ENCODE measurements around the gene CXCR4.
A peak's percentile ranks its signal among the peaks of the same experiment; 100 is the strongest.

CXCR4 gene

DNA sequence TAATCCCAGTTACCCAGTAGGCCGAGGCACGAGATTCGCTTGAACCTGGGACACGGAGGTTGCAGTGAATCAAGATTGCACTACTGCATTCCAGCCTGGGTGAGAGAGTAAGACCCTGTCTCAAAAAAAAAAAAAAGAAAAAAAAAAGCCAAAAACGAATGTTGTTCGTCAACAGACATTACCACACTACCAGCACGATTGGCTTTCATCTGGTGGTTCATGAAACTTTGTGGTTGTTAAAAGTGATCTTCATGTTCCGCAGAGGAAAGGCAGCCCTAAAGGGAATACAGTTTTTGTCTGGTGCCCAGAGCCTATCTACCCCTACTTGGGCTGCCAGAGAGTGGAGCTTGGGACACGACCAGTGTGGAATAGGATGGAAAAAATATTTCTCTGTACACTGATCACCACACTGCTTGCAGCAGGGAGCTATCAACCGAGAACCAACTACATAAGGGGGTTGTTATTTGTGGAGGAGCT is 13.6 kb upstream of the CXCR4 start:
- DNase-seq = no peak

GRCh38 chr2:136130511-136130910 is 12.6 kb upstream of the CXCR4 start:
- no peak for DNase-seq

- DNase-seq = no peak
Measured at GRCh38 chr2:136130045-136130444, 12.1 kb upstream of the CXCR4 start.

DNA sequence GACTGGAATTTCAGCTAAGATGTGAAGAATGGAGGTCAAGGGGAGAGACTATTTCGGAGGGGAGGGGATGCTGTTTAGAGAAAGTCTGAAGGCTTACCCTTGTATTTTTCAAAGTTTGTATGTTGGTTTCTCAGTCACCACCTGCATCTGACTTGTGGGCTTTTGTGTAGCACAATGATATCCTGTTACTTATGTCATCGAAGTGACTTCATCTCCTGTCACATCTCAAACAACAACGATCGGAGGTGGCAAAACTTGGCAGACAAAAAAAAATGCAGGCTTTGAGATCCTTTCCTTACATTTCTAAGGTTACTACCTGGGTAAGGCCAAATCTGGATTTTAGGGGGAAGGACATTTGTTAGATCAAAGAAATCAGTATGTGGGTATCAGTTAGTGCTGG is 11.7 kb upstream of the CXCR4 start:
- no peak for DNase-seq

DNA sequence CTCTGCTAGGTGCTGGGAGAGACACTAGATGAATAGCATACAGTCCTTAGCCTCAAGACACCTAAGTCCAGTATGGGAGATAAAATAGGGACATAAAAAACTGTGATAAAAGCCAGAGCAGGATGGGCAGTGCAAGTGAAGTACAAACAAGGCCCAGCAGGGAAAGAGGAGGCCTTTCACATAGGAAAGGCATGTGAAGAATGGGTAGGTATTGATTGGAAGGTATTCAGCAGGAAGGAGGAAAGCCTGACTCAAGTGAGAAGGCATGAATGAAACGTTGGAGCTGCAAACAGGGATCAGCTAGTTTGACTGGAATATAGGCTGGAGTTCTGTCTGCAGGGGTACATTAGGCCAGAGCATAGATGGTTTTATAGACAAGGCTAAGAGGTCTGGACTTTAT is 11.0 kb upstream of the CXCR4 start:
- no peak for DNase-seq

DNA sequence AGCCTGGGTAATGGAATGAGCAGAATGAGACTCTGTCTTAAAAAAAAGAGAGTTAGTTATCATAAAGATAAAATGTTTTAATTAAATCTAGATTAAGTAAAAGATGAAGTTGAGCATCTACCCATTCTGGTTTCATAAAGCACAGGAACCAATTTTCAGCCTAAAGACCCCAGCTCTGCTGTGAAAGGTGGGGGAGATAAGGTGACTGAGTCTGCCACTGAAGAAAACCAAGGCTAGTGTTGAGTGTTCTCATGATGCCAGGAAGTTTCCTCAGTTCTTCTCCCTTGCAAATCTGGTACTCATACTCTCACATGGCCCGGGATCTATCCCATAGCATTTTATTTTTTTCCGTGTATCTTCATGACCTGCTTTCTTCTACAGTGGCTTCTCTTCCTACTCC is 10.4 kb upstream of the CXCR4 start:
- DNase-seq = no peak

DNA sequence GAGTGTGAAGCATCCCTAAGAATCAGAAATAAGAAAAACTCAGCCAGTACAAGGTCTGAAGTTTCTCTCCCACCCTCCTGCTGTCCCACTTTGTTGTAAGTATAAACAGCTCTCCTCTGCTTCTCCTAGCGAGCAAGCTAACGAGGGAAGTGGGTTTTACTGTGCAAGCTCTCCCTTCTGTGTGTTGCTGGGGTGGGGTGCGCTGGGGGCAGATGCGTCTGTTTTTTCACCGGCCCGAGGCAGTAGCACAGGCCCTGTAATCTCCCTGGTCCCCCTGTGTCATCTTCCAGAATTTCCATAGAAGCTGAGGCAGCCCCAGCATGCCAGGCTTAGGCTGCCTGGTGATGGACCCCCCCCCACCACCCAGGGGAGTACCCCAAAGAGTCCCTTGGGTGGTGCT is 9.4 kb upstream of the CXCR4 start:
- DNase-seq = no peak

DNA sequence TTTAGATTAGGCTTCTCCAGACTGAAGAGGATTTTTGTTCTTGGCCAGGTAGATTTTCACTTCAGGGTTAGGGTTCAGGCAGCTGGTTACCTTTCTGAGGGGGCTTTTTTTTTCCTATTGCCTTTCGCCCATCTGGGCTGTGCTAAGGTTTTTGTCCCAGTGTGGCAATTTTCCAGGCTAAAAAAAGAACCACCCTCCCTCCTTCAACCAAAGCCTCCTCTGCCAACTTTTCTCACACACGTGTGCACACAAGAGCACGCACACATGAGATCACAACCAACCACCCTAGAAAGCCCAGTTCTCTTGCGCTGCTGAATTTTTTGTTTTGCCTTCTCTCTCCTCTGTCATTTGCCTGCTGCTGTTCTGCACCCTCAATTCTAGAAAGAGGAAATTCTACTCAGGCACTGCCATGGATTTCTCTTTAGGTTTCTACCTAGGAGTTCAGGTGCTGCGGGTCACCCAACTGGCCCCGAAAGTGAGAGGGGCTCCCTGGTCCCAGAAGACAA is 8.5 kb upstream of the CXCR4 start:
- no peak for DNase-seq

GRCh38 chr2:136126021-136126420 is 8.1 kb upstream of the CXCR4 start:
- DNase-seq = no peak

DNA sequence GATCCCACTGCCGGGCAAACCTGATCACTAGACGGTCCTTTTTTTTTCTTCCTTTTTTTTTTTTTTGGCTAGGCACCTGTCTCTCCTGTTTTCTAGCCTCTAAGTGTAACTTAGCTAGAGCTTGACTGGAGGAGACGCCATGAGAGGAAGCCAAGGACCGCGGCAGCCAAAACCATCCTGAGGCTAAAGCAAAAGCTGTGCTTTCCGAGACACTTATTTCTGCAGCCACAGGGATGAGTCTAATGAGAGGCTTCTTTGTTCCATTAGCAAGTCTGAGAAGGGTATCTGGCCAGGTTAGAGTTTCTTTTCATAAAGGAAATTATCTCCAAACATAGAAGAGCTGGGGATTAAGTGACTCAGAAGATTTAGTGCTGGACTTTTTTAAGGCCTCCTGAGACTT is 7.3 kb upstream of the CXCR4 start:
- no peak for DNase-seq

GRCh38 chr2:136124805-136125204 is 6.9 kb upstream of the CXCR4 start:
- DNase-seq = no peak

DNA sequence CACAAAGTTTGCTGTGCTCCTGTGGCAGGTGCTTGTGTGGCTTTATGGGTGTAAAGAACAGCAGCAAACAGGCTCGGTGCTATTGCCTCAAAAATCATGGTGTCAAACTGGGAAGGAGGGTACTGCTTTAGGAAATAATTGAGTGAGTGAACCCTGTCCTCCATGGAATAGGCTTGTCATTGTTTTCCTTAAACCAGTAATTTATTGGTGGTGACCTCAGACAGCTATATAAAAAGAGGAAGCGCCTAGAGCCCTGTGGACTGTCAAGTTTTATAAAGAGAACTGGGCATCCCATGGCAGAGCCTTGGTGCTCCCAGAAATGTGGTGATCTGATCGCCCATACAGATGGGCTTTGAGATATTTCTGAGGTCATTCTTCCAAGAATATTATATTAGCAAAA is 4.7 kb upstream of the CXCR4 start:
- no peak for DNase-seq

- DNase-seq = no peak
Measured at GRCh38 chr2:136121204-136121910, 3.4 kb upstream of the CXCR4 start.

DNA sequence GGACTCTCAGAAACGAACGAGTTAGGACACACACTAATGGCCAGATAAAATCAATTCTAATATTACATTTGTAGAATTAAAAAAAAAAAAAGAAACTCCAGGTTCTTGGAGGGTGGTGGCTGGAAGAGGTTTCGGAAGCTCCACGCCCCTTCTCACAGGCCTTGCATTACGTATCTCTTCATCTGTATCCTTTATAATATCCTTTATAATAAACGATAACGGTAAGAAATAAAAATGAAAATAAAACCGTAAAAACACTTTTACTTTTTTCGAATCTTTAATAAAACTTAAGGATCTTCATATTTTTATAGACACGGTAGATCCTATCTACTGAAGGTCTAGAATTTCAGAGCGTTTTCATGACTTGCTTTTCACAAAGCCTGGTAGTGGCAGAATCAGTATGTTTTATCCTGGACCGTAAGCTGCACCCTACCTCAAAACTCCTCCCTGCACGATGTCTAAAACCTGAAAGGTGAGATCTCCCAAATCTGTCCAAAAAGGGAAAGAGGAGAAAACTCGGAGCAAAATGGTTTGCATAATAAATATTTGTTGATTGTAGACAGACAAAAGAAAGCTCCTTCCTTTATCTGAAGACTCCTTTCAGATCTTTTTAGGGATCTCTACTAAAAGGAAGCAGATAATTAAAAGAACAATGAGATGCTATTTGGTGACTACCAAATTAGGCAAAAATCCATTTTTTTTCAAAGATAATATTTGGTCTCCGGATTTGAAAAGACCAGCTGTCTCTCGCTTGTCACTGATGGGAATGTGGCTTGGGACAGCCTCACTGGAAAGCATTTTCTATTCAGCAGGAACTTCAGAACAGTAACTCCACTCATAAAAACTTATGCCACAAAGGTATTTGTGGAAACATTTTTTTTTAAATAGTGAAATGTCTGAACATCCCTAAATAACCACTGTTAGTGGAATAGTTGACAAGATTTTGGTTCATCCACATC is 2.0 kb upstream of the CXCR4 start:
- no peak for DNase-seq

DNA sequence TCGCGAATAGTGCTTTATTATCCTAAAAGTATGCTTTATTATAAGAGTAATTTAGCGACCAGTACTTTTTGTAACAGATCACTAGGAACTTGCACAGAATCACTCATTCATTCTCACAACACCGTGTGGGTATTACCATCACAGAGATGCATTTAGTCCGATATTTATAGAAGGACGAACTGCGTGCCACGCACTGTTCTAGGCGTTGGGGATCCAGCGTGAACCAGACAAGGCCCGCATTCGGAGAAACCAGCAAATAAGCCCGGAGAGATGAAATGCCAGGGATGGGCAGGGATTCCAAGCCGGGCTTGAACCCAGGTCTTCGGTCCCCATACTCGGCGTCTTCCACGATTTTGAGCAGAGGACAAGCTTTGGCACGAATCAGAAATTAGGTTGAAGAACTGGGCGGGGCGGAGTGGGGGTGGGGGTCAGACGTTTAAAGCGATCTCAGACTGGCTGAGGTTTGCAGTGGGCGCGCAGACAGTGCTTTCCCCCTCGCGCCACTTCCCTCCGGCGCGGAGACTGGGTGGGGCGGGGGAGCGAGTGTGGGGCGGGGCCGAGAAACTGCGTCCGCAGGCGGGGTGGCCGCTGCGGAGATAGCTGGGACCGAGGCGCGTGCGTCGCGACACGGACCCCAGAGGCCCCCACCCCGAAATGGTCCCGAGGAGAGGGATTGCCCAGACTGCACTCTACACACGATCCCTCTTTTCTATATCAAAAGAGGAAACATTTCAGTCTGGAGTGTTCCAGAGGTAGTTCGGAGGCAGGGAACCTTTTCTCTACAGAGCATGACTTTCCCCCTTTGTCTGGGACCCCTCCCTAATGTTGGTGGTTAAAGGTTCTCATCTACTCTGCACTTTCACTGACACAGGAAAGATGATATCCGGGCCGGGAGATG is 1.1 kb upstream of the CXCR4 start:
- no peak for DNase-seq

- DNase-seq = peak; percentile 14
Measured at GRCh38 chr2:136117391-136117841, 533 bp downstream of the CXCR4 start.

DNA sequence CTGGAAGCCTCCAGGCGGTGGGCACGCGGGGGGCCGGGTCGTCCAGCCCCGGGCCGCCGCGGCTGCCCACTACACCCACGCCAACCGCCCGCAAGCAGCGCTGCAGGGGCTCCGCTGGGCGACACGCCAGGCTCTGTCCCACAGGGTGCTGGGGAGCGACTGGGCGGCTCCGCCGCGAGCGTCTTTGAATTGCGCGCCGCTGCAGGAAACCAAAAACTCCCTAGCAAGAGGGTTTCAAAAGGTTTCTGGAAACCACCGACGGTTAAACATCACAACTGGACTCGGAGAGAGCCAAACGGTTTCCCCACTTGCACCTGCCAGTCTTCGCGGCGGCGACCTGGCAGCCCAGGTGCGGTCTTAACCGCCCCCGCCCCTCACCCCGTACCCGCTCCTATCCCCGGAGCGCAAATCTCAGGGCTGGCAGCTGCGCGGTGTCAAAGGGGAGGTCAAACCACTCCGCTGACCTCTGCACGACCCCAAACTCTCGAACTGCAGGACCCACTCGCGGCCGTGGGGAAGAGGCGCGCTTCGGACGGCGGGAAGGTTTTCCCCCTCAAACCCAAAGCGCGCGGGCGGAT is 1.0 kb downstream of the CXCR4 start:
- no peak for DNase-seq

DNA sequence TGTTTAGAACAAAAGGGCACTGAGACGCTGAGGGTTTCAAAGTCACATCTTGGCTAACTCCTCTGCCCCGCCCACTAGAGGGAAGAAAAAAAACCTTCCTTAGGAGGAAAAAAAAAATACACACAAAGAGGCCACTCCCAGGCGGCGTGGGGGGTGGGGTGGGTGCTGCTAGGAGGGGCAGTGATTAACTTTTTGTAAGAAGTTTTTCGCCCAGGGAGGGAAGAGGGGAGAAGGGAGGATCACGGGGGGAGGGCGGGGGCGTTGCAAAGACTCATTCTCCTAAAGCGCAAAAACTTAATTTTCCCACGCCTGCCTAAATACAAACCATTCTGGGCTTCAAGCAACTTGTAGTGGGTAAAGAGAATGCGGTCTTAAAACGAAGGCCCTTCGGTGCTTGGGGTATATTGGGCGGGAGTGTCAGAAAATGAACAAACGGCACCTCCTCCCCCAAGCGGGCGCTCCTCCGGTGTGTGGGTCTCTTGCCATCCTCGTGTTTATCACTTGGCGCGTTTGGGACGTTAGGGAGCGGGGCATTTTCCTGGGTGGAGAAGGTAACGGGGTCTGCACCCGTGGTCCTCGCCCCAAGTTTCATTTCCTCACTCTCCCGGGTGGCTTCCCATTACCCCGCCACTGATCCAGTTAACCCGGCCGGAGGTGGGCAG is 1.7 kb downstream of the CXCR4 start:
- DNase-seq = no peak

GRCh38 chr2:136115183-136115761 is 2.7 kb downstream of the CXCR4 start:
- no peak for DNase-seq

DNA sequence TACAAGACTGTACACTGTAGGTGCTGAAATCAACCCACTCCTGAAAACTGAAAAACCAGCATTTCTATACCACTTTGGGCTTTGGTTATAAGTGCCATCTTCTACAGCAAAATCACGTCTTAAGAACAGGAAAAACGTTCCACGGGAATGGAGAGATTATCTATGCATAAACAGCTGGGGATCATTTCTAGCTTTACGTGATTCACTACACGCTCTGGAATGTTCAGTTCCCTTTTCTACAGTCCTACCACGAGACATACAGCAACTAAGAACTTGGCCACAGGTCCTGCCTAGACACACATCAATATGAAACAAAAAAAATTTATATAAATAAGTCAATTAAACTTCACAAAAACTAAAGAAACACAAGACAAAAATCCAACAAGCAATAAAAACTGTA is 3.6 kb downstream of the CXCR4 start:
- no peak for DNase-seq

DNA sequence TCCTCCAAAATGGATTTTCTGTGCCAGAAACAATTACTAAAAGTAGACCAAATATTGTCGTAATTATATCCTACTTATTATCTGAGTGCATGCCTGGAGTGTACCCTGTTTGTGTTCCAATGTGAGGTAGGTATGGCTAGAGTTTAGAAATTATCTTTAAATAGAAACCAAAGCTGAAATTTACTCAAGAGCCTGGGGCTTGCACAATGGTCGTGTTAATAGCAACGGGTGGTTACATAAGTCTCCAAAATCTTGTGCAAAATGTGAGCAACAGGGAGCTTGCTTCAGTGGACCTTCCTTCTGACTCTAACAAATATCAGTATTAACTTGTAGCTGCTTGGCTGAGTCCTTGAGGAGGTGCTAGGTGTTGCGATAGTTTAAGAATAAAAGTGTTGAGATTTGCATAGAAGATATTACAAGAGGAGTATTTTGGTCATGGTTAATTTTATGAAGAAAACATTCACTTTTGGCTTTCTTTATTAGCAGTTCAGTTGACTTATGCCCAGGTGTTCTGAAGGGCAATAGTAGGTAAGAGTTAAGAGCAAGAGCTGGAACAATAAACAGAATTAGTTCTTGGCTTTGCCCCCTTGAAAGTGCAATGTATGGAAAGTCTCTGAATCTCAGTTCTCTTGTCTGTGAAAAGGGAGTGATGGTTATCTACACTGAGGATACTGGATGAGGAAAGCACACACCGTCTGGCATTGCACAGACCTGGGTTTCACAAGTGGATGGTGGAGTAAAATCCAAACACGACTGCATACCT is 4.6 kb downstream of the CXCR4 start:
- DNase-seq = no peak
